Subcutaneous abdominal adipose tissue (tissue), 5 donors: ENCODE measurements around the gene NDUFS1.
"Not testable (repeated sequence)": the region's sequence is repeated elsewhere in the genome, so short reads cannot be mapped to it uniquely, and the experiment has no call there.

Experiments
- H3K27ac ChIP-seq: one replicate; pipeline ENCODE4 v1.7.0; 2013; ENCODE audit warnings: low read depth, mild to moderate bottlenecking, inconsistent platforms, low read length, moderate library complexity
- H3K27me3 ChIP-seq, 5 donors: one replicate each; pipeline ENCODE4 v1.7.0; 2013; ENCODE audit warnings: low read length in 5 of 5, inconsistent platforms in 1 of 5; ENCODE audit not compliant: control insufficient read depth in 5 of 5, insufficient read depth in 4 of 5
- H3K36me3 ChIP-seq, 5 donors: one replicate each; pipeline ENCODE4 v1.7.0; 2013; ENCODE audit warnings: low read length in 5 of 5; ENCODE audit not compliant: control insufficient read depth in 5 of 5, insufficient read depth in 5 of 5
- H3K4me1 ChIP-seq, 5 donors: one replicate each; pipeline ENCODE4 v1.7.0; 2013; ENCODE audit warnings: low read length in 5 of 5, mild to moderate bottlenecking in 3 of 5, moderate library complexity in 1 of 5; ENCODE audit not compliant: control insufficient read depth in 5 of 5, insufficient read depth in 5 of 5
- H3K4me3 ChIP-seq, 5 donors: one replicate each; pipeline ENCODE4 v1.7.0; 2013; ENCODE audit warnings: low read length in 5 of 5, low read depth in 1 of 5
- H3K9ac ChIP-seq, 5 donors: one replicate each; pipeline ENCODE4 v1.7.0; 2013; ENCODE audit warnings: low read length in 5 of 5, mild to moderate bottlenecking in 4 of 5, moderate library complexity in 3 of 5
- H3K9me3 ChIP-seq, 5 donors: one replicate each; pipeline ENCODE4 v1.7.0; 2013; ENCODE audit warnings: low read length in 5 of 5; ENCODE audit not compliant: control insufficient read depth in 5 of 5
- donor health status: healthy.
- donor health status: healthy.
- donor health status: healthy.
- donor health status: healthy.
- donor health status: healthy.

NDUFS1 gene

DNA sequence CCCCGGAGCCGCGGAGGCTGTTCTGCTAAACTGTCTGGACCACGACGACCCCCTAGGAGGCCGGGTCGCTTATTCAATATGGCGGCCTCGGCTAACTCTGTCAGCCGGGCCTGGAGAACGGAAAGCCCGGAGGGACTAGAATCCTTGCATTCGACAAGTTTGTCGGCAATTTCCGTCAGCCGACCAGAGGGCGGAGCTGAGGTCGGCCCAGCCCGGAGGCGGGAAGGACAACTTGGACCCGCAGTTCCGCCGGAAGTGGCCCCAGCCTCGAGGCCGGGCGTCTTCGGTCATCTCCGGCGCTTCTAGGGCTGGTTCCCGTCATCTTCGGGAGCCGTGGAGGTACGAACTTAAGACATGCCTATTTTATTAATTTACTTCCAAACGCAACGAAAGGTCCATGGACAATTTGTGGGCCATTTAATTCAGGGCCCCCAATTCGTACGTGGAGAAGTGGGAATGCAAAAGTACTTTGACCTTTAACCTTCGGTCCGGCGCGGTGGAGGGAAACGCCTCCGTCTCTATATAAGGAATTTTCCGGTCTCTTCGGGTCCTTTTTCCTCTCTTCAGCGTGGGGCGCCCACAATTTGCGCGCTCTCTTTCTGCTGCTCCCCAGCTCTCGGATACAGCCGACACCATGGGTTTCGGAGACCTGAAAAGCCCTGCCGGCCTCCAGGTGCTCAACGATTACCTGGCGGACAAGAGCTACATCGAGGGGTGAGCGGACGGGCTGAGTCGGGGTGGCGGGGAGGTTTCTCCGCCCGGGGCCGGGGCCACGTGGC lies at the start of gene NDUFS1, which contains the start of gene EEF1B2:
Gene NDUFS1, minus strand, starts transcription at position 99 of the 779 bp plus-strand sequence. CDS start 5,766 bp downstream, outside the sequence.
Gene EEF1B2, plus strand, starts transcription at position 550 of the 779 bp plus-strand sequence. Its CDS starts 85 bp downstream, at position 635.
- no peaks in the 10 kb centered on the region for H3K9me3 ChIP-seq
- H3K27me3 ChIP-seq, result no peaks in the 10 kb centered on the region
- H3K4me3 ChIP-seq, result peak within 1 kb of the TSS; percentile 89 to 99 (median 97)
- H3K4me1 ChIP-seq, result peaks cover 1 to 38% (median 32%) of the 10 kb centered on the region in 5 donors
- peak within 1 kb of the TSS; percentile 79 to 100 (median 98) for H3K9ac ChIP-seq
- peak within 1 kb of the TSS; percentile 95 for H3K27ac ChIP-seq
- H3K36me3 ChIP-seq, result peaks cover 15 to 27% (median 25%) of the 10 kb centered on the region in 5 donors

DNA sequence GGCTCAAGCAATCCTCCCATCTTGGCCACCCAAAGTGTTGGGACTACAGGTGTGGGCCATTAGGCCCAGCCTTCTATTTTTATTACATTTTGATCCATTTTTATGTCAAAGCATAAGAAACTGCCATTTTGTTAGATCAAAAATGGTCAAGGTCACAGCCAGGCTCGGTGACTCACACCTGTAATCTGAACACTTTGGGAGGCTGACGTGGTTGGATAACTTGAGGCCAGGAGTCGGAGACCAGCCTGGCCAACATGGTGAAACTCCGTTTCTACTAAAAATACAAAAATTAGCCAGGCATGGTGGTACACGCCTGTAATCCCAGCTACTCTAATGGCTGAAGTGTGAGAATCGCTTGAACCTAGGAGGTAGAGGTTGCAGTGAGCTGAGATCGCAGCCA lies 49.7 kb upstream of the NDUFS1 start:
- no peaks in the 10 kb centered on the region for H3K27me3 ChIP-seq
- H3K27ac ChIP-seq, result no peak overlapping the region
- no peak overlapping the region for H3K4me3 ChIP-seq
- peaks cover 0 to 4% (median 3%) of the 10 kb centered on the region in 5 donors for H3K4me1 ChIP-seq
- no peaks in the 10 kb centered on the region for H3K36me3 ChIP-seq
- no peaks in the 10 kb centered on the region for H3K9me3 ChIP-seq
- H3K9ac ChIP-seq, result no peak overlapping the region

DNA sequence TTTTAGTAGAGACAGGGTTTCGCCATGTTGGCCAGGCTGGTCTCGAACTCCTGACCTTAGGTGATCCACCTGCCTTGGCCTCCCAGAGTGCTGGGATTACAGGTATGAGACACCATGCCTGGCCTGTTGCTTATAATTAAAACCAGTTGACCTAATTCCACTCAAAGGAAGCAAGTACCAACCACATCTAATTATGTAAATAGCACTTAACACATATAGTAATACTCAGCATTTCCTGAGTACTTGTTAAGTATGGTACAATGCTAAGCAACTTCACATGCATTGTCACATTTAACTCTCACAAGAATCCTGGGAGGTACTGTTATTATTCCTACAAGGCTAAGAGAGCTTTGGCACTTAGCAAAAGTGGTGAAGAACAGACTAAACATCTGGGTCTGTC lies 48.1 kb upstream of the NDUFS1 start:
- H3K9me3 ChIP-seq, H3K27me3 ChIP-seq, H3K4me1 ChIP-seq, H3K4me3 ChIP-seq, H3K9ac ChIP-seq, H3K36me3 ChIP-seq, H3K27ac ChIP-seq: not testable (repeated sequence)

DNA sequence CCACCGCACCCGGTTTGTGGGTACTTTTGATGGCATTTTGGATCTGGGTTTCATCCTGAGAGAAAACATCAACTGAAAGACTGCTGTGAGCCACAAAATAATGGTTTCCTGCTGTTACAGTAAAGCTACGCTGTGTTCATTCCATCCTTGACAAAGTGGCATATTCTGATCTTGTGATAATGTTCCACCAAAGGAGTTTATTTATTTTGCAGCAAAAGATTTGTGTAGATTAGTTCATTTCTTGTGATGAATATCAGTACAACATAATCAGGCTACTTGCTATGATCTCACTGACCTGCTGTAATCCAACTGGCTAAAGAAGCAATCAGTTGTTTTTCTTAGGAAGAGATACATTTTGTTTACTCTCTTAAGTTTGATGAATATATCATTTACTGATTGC lies 45.5 kb upstream of the NDUFS1 start:
- Histone ChIP-seq H3K9ac (no peak overlapping the region), H3K4me3 (no peak overlapping the region), H3K36me3 (no peaks in the 10 kb centered on the region)

DNA sequence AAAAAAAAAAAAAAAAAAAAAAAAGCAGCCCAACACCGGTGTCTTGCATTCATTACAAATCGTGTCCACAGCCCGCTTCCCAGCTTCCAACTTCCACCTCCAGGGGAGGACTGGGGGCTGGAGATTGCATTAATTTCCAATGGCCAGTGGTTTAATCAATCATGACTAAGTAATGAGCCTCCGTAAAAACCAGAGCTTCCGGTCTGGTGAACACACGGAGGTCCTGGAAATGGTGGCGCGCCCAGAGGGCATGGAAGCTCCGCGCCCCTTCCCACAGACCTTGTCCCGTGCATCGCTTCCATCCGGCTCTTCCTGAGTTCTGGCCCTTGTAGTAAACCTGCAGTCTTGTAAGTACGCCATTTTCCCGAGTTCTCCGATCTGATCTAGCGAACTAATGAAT lies 44.1 kb upstream of the NDUFS1 start:
- Histone ChIP-seq H3K27me3 (no peaks in the 10 kb centered on the region), H3K27ac (no peak overlapping the region), H3K9ac (no peak overlapping the region), H3K36me3 (no peaks in the 10 kb centered on the region), H3K9me3 (no peaks in the 10 kb centered on the region), H3K4me1 (peaks cover 0 to 2% (median 0%) of the 10 kb centered on the region in 5 donors), H3K4me3 (no peak overlapping the region)

More for the DNA sequence above, 45.5 kb upstream of the NDUFS1 start:
- H3K27ac ChIP-seq, result no peak overlapping the region
- H3K4me1 ChIP-seq, result peaks cover 0 to 2% (median 0%) of the 10 kb centered on the region in 5 donors
- no peaks in the 10 kb centered on the region for H3K27me3 ChIP-seq
- no peaks in the 10 kb centered on the region for H3K9me3 ChIP-seq

DNA sequence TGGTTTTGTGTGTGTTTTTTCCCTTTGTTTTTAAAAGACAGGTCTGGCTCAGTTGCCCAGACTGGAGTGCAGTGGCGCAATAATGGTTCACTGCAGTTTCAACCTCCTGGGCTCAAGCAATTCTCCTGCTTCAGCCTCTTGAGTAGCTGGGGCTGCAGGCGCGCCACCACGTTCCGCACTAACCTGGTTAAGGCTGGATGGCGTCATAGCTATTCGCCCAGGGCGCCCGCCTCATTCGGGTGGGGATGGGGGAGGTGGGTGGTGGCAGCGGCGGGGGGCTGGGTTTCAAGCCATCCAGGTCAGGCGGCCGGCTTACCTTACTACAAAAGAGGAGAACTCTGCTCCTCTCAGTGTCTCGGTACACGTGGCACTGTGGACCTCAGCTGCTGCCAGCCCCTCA lies 43.2 kb upstream of the NDUFS1 start:
- Histone ChIP-seq H3K36me3 (no peaks in the 10 kb centered on the region), H3K9me3 (no peaks in the 10 kb centered on the region), H3K27ac (no peak overlapping the region), H3K9ac (no peak overlapping the region), H3K4me1 (peaks cover 0 to 2% (median 0%) of the 10 kb centered on the region in 5 donors), H3K27me3 (no peaks in the 10 kb centered on the region), H3K4me3 (no peak overlapping the region)

DNA sequence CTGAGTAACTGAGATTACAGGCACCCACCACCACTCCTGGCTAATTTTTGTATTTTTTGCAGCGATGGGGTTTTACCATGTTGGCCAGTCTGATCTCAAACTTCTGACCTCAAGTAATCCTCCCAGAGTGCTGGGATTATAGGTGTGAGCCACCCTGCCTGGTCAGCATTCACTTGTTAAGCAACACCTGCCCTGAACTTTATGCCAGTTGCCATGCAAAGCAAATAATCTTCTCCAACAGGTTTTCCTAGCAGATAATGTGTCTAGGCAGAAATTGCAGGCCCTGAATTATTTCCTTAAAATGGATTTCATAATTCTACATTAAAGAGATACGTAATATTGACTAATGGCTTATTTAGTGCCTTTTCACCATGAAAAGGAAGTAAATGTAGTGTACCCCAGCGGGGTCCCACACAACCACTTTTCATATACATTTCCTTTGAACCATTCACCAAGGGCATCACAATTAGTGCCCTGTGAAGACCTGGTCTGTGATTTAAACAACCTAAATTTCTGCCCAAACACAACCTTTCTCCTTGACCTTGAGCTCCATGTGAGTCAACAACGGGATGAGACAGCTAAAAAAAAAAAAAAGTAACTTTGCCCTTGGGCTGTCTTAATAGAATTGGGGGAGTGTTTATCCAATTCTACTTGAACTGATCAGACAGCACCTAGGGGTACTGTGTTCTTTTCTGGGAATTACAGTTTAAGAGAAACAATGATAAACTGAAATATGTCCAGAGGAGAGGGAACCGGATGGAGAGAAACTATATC lies 42.0 kb upstream of the NDUFS1 start:
- no peaks in the 10 kb centered on the region for H3K27me3 ChIP-seq
- H3K9me3 ChIP-seq, result no peaks in the 10 kb centered on the region
- no peaks in the 10 kb centered on the region for H3K36me3 ChIP-seq
- H3K9ac ChIP-seq, result no peak overlapping the region
- no peak overlapping the region for H3K4me3 ChIP-seq
- peaks cover 0 to 2% (median 0%) of the 10 kb centered on the region in 5 donors for H3K4me1 ChIP-seq
- no peak overlapping the region for H3K27ac ChIP-seq

DNA sequence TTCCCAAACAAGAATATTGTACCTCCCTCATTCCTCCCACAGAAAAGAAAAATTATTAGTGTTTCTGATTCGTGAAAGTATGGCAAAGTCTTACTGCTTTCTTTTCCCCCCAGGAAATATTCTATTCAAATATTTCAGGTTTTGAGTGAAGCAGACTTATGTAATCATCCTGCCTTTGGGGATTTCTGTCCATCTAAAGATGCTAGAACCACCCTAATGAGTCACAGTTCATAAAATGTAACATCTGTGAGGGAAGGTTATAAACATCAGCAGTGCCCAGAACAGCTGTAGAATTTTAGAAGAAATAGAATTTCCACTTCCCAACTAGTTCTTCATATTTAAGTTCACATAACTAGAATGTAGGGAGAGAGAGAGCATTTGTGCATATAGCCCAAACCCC lies 39.4 kb upstream of the NDUFS1 start:
- H3K27ac ChIP-seq, result no peak overlapping the region
- H3K36me3 ChIP-seq, result no peaks in the 10 kb centered on the region
- no peaks in the 10 kb centered on the region for H3K9me3 ChIP-seq
- no peaks in the 10 kb centered on the region for H3K27me3 ChIP-seq
- peaks cover 0 to 2% (median 0%) of the 10 kb centered on the region in 5 donors for H3K4me1 ChIP-seq
- H3K4me3 ChIP-seq, result no peak overlapping the region
- no peak overlapping the region for H3K9ac ChIP-seq

DNA sequence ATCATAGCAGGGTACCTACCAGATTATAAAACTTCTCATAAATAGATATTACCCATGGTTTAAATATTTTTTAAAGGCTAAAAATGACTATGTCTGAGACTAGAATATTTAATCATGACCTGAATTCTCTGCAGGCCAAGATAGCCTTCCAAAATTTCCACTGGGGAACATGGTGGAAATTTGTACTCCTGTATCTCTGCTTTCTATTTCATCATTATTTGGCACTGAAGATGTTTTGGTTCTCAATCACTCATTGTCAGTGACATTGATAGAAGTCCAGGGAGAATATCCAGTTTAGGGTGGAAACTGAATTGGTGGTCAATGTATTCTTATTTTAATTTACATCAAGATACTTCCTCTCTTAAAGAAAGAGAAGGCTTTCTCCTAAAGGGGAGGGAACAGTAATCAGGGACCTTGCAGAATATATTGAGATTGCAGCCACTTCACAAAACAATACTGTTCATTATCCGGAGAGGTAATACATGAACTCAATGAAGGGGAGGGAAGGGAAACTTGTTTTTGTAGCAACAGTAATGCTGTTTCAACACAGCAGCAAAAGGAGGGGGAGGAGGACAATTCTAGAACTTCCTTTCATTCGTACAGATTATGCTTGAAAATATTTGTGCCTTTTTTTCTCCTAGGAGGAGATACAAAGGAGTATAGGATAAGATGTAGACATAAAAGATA lies 34.6 kb upstream of the NDUFS1 start:
- H3K4me1 ChIP-seq, result no peaks in the 10 kb centered on the region
- no peaks in the 10 kb centered on the region for H3K36me3 ChIP-seq
- no peak overlapping the region for H3K27ac ChIP-seq
- H3K9ac ChIP-seq, result no peak overlapping the region
- no peaks in the 10 kb centered on the region for H3K9me3 ChIP-seq
- H3K27me3 ChIP-seq, result no peaks in the 10 kb centered on the region
- no peak overlapping the region for H3K4me3 ChIP-seq
